HEK293 (cell line): ENCODE results near the gene ANKRD40CL.

Source experiments
- CTCF ChIA-PET: fragments of 350-600 bp; formaldehyde crosslinking; extraction: SDS; loops from one replicate; lab custom pipeline; 2021; ENCODE audit warnings: antibody characterized with exemption; lab: Yijun Ruan, JAX
- POLR2A ChIA-PET: fragments of 300-600 bp; formaldehyde crosslinking; extraction: SDS; loops from one replicate; lab custom pipeline; 2020; ENCODE audit warnings: antibody characterized with exemption, inconsistent platforms; lab: Yijun Ruan, JAX
- H3K27ac ChIP-seq: fragments of 200-500 bp; sonication (Bioruptor generic); 2 replicates; pipeline ENCODE4 v1.5.1; 2014; ENCODE audit warnings: low read depth, low read length, control low read depth, inconsistent platforms; ENCODE audit errors: extremely low read depth
- H3K36me3 ChIP-seq, 2 experiments: fragments of 200-500 bp in 1 of 2; sonication (Bioruptor generic) in 1 of 2; 1 replicate in 1 of 2; 2 replicates in 1 of 2; pipeline ENCODE4 v1.5.1; 2014 to 2017; ENCODE audit warnings: inconsistent platforms in 2 of 2, low read length in 2 of 2; ENCODE audit not compliant: control insufficient read depth in 2 of 2, insufficient read depth in 1 of 2
- H3K4me1 ChIP-seq: fragments of 200-500 bp; sonication (Bioruptor generic); 2 replicates; pipeline ENCODE4 v1.5.1; 2014; ENCODE audit warnings: mild to moderate bottlenecking, low read length, inconsistent platforms; ENCODE audit not compliant: control insufficient read depth, insufficient read depth
- H3K4me3 ChIP-seq: 2 replicates; pipeline ENCODE4 v1.5.1; 2011; ENCODE audit warnings: low read depth, mild to moderate bottlenecking, control low read depth, low read length, moderate library complexity
- H3K9me3 ChIP-seq: fragments of 200-500 bp; sonication (Bioruptor generic); 2 replicates; pipeline ENCODE4 v1.5.1; 2014; ENCODE audit warnings: low read depth, low read length, inconsistent platforms; ENCODE audit not compliant: control insufficient read depth, insufficient read depth
- KLF16 ChIP-seq: fragments of 450-650 bp; formaldehyde crosslinking; IDR thresholded peaks from 2 replicates; pipeline ENCODE4 v1.5.1; 2017; ENCODE audit warnings: missing biosample characterization, missing genetic modification characterization
- MZF1 ChIP-seq: fragments of 450-650 bp; formaldehyde crosslinking; IDR thresholded peaks from 2 replicates; pipeline ENCODE4 v1.5.1; 2017; ENCODE audit warnings: missing biosample characterization, missing genetic modification characterization, borderline replicate concordance
- PRDM10 ChIP-seq: fragments of 450-650 bp; formaldehyde crosslinking; IDR thresholded peaks from 2 replicates; pipeline ENCODE4 v1.5.1; 2016; ENCODE audit warnings: missing biosample characterization, missing genetic modification characterization
- RBAK ChIP-seq: fragments of 450-650 bp; formaldehyde crosslinking; IDR thresholded peaks from 2 replicates; pipeline ENCODE4 v1.5.1; 2016; ENCODE audit warnings: missing biosample characterization, missing genetic modification characterization
- ZBTB17 ChIP-seq: fragments of 450-650 bp; formaldehyde crosslinking; IDR thresholded peaks from 2 replicates; pipeline ENCODE4 v1.5.1; 2016; ENCODE audit warnings: missing biosample characterization, missing genetic modification characterization
- ZBTB26 ChIP-seq: fragments of 450-650 bp; formaldehyde crosslinking; optimal IDR thresholded peaks from 2 replicates; pipeline ENCODE3; 2016; ENCODE audit warnings: missing biosample characterization, mild to moderate bottlenecking, missing genetic modification characterization
- ZFP69B ChIP-seq: fragments of 450-650 bp; formaldehyde crosslinking; IDR thresholded peaks from 2 replicates; pipeline ENCODE4 v1.5.1; 2016; ENCODE audit warnings: missing biosample characterization, missing genetic modification characterization
- ZNF10 ChIP-seq: fragments of 450-650 bp; formaldehyde crosslinking; IDR thresholded peaks from 2 replicates; pipeline ENCODE4 v1.5.1; 2017; ENCODE audit warnings: missing biosample characterization, missing genetic modification characterization
- ZNF114 ChIP-seq: fragments of 450-650 bp; formaldehyde crosslinking; IDR thresholded peaks from 2 replicates; pipeline ENCODE4 v1.5.0; 2017; ENCODE audit warnings: missing biosample characterization, missing genetic modification characterization
- ZNF184 ChIP-seq: fragments of 450-650 bp; IDR thresholded peaks from 2 replicates; pipeline ENCODE4 v1.5.1; 2018; ENCODE audit warnings: missing biosample characterization, mild to moderate bottlenecking, missing genetic modification characterization
- ZNF221 ChIP-seq: fragments of 450-650 bp; formaldehyde crosslinking; IDR thresholded peaks from 2 replicates; pipeline ENCODE4 v1.5.1; 2017; ENCODE audit warnings: missing biosample characterization, missing genetic modification characterization, borderline replicate concordance
- ZNF350 ChIP-seq: fragments of 450-650 bp; formaldehyde crosslinking; IDR thresholded peaks from 2 replicates; pipeline ENCODE4 v1.5.0; 2017; ENCODE audit warnings: missing biosample characterization, mild to moderate bottlenecking, missing genetic modification characterization
- ZNF449 ChIP-seq: fragments of 450-650 bp; formaldehyde crosslinking; IDR thresholded peaks from 2 replicates; pipeline ENCODE4 v1.5.1; 2017; ENCODE audit warnings: missing biosample characterization, mild to moderate bottlenecking, missing genetic modification characterization, moderate library complexity
- ZNF510 ChIP-seq: fragments of 450-650 bp; formaldehyde crosslinking; IDR thresholded peaks from 2 replicates; pipeline ENCODE4 v1.5.1; 2018; ENCODE audit warnings: mild to moderate bottlenecking, missing genetic modification characterization, missing biosample characterization; ENCODE audit not compliant: insufficient replicate concordance
- ZNF513 ChIP-seq: fragments of 450-650 bp; IDR thresholded peaks from 2 replicates; pipeline ENCODE4 v1.5.1; 2018; ENCODE audit warnings: missing biosample characterization, missing genetic modification characterization
- ZNF514 ChIP-seq: fragments of 450-650 bp; formaldehyde crosslinking; IDR thresholded peaks from 2 replicates; pipeline ENCODE4 v1.5.1; 2016; ENCODE audit warnings: missing biosample characterization, missing genetic modification characterization
- ZNF521 ChIP-seq: fragments of 450-650 bp; formaldehyde crosslinking; IDR thresholded peaks from 2 replicates; pipeline ENCODE4 v1.5.1; 2017; ENCODE audit warnings: missing biosample characterization, mild to moderate bottlenecking, missing genetic modification characterization
- ZNF560 ChIP-seq: fragments of 450-650 bp; formaldehyde crosslinking; IDR thresholded peaks from 2 replicates; pipeline ENCODE4 v1.5.1; 2017; ENCODE audit warnings: missing biosample characterization, missing genetic modification characterization, borderline replicate concordance
- ZNF596 ChIP-seq: fragments of 450-650 bp; IDR thresholded peaks from 2 replicates; pipeline ENCODE4 v1.5.0; 2018; ENCODE audit warnings: missing biosample characterization, mild to moderate bottlenecking, missing genetic modification characterization, moderate library complexity
- ZNF621 ChIP-seq: fragments of 450-650 bp; formaldehyde crosslinking; IDR thresholded peaks from 2 replicates; pipeline ENCODE4 v1.5.1; 2017; ENCODE audit warnings: missing biosample characterization, missing genetic modification characterization
- ZNF624 ChIP-seq: fragments of 450-650 bp; formaldehyde crosslinking; IDR thresholded peaks from 2 replicates; pipeline ENCODE4 v1.5.1; 2017; ENCODE audit warnings: missing biosample characterization, missing genetic modification characterization
- ZSCAN30 ChIP-seq: fragments of 450-650 bp; IDR thresholded peaks from 2 replicates; pipeline ENCODE4 v1.5.1; 2018; ENCODE audit warnings: missing biosample characterization, mild to moderate bottlenecking, missing genetic modification characterization, moderate library complexity
- ZXDB ChIP-seq: fragments of 450-650 bp; formaldehyde crosslinking; IDR thresholded peaks from 2 replicates; pipeline ENCODE4 v1.5.1; 2016; ENCODE audit warnings: missing biosample characterization, missing genetic modification characterization
- TF ChIP-seq, protein P1 (sequence below): fragments of 450-650 bp; formaldehyde crosslinking; IDR thresholded peaks from 2 replicates; pipeline ENCODE4 v1.5.1; 2016; ENCODE audit warnings: missing biosample characterization, missing genetic modification characterization
- TF ChIP-seq, protein P2 (sequence below): fragments of 450-650 bp; formaldehyde crosslinking; IDR thresholded peaks from 2 replicates; pipeline ENCODE4 v1.5.0; 2017; ENCODE audit warnings: missing biosample characterization, missing genetic modification characterization, borderline replicate concordance

ANKRD40CL gene

DNA sequence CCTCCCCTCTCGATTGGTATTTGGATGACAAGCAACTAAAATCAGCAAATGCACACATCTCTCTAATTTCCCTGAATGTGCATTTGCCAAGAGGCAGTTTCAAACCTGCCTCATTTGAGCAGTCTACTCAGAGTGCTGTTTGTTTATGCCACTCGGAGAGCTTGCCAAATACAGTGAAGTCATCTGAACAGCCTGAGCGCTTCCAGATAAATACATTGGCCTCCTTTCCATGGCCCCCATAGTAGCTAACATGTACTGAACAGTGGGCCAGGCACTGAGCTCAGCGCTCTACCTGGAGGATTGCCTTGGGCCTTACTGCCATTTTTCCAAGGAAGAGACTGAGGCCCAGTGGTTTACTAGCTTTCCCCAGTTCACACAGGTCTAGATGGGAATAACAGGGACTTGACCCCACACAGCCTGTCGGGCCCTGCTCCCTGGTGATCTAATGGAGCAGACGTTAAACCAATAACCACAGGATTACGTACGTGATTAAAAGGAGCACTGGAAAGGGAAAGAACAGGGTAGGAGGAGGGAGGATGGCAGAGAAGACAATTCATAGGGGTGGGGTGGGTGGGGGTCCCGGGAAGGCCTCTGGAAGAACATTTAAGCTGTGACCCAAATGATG lies 18.7 kb upstream of the ANKRD40CL start (continued):
- TF ChIP-seq PRDM10 (0 out of 2 replicates have a peak, but pooled peaks have one; percentile 26), ZBTB17 (peak; percentile 57), ZNF621 (no peak), ZNF449 (tag by site-specific recombination) (no peak), ZNF10 (tag by site-specific recombination) (no peak), ZNF510 (no peak), ZNF513 (tag by site-specific recombination) (no peak), ZNF184 (tag by site-specific recombination) (no peak), ZBTB26 (tag by site-specific recombination) (no peak), ZFP69B (no peak)
- TF ChIP-seq, protein P1, sequence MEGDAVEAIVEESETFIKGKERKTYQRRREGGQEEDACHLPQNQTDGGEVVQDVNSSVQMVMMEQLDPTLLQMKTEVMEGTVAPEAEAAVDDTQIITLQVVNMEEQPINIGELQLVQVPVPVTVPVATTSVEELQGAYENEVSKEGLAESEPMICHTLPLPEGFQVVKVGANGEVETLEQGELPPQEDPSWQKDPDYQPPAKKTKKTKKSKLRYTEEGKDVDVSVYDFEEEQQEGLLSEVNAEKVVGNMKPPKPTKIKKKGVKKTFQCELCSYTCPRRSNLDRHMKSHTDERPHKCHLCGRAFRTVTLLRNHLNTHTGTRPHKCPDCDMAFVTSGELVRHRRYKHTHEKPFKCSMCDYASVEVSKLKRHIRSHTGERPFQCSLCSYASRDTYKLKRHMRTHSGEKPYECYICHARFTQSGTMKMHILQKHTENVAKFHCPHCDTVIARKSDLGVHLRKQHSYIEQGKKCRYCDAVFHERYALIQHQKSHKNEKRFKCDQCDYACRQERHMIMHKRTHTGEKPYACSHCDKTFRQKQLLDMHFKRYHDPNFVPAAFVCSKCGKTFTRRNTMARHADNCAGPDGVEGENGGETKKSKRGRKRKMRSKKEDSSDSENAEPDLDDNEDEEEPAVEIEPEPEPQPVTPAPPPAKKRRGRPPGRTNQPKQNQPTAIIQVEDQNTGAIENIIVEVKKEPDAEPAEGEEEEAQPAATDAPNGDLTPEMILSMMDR (tag by site-specific recombination): no peak

DNA sequence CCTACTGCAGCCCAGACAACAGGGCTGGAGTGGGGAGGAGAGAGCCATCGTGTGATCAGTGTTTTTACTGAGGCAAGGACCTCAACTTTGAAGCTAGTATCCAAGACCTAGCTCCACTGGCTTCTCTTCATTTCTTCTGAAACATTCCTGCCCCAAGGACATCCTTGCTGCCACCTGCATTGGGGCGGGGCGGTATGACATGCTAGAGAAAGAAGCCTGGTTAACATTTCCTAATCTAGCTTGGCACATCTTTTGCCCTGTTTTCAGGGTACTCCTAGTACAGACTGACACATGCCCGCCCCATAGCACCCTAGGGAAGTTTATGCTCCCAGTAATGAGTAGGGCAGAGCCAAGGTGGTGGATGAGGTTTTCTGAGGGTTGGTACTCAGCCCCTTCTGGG lies 17.8 kb upstream of the ANKRD40CL start:
- no peak overlapping the region for H3K4me3 ChIP-seq
- TF ChIP-seq ZXDB (no peak), ZNF350 (tag by site-specific recombination) (no peak), ZNF514 (tag by site-specific recombination) (no peak), ZNF521 (tag by site-specific recombination) (no peak), RBAK (no peak), ZSCAN30 (no peak), ZNF114 (tag by site-specific recombination) (no peak), ZNF560 (tag by site-specific recombination) (no peak), KLF16 (tag by site-specific recombination) (no peak), ZNF221 (tag by site-specific recombination) (no peak), ZNF184 (tag by site-specific recombination) (no peak), MZF1 (tag by site-specific recombination) (no peak), ZNF596 (tag by site-specific recombination) (no peak), ZNF624 (tag by site-specific recombination) (no peak)
- TF ChIP-seq, protein P2, sequence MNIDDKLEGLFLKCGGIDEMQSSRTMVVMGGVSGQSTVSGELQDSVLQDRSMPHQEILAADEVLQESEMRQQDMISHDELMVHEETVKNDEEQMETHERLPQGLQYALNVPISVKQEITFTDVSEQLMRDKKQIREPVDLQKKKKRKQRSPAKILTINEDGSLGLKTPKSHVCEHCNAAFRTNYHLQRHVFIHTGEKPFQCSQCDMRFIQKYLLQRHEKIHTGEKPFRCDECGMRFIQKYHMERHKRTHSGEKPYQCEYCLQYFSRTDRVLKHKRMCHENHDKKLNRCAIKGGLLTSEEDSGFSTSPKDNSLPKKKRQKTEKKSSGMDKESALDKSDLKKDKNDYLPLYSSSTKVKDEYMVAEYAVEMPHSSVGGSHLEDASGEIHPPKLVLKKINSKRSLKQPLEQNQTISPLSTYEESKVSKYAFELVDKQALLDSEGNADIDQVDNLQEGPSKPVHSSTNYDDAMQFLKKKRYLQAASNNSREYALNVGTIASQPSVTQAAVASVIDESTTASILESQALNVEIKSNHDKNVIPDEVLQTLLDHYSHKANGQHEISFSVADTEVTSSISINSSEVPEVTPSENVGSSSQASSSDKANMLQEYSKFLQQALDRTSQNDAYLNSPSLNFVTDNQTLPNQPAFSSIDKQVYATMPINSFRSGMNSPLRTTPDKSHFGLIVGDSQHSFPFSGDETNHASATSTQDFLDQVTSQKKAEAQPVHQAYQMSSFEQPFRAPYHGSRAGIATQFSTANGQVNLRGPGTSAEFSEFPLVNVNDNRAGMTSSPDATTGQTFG: no peak
- H3K4me1 ChIP-seq: no peaks in the 10 kb centered on the region
- H3K9me3 ChIP-seq: no peaks in the 10 kb centered on the region
- ChIA-PET POLR2A (interaction anchor here (1.1 to 1.5 kb wide), 2 partner anchors 13 to 81 kb away, joined by 3 to 4 read pairs; partner anchors contain the start of gene TOB1), CTCF (interaction anchor here (0.5 to 7.0 kb wide), 14 partner anchors 10 to 235 kb away, joined by 3 to 240 read pairs (median 14); no protein-coding TSS in a partner anchor)
- H3K27ac ChIP-seq: no peak overlapping the region
- H3K36me3 ChIP-seq: no peaks in the 10 kb centered on the region
